ENCODE measurements around the gene KYAT1. TPM values are rescaled to one million over a fixed set of nuclear protein-coding genes. Genes with fewer than 3 reads are reported as not detected.

KYAT1 gene
- total RNA-seq, 1 experiment from 2014 or later = 6.1 TPM

GRCh38 chr9:128895556-128895955 lies 13.8 kb upstream of the KYAT1 start:
- intact Hi-C loops (cut with micrococcal nuclease; ENCODE audit: unreplicated experiment) = no loop called here
- Histone ChIP-seq H3K27me3 (ENCODE audit: control insufficient read depth, insufficient read depth, low read length) (no peaks in the 10 kb centered on the region), H3K36me3 (ENCODE audit: control insufficient read depth, insufficient read depth, low read length) (no peaks in the 10 kb centered on the region), H3K4me1 (ENCODE audit: control insufficient read depth, insufficient read depth, low read length) (peaks cover 8% of the 10 kb centered on the region; the same call in 1 of the 2 replicates), H3K4me3 (ENCODE audit: low read depth in 2 of 2, low read length in 2 of 2) (no peak overlapping the region), H3K9me3 (ENCODE audit: control insufficient read depth, insufficient read depth, low read depth, low read length) (no peaks in the 10 kb centered on the region), H3K27ac (ENCODE audit: low read length) (no peak overlapping the region)
- POLR2A ChIA-PET = interaction anchor here (0.6 kb wide), 1 partner anchor 27 kb away, joined by 6 read pairs; no protein-coding TSS in a partner anchor
- CTCF ChIA-PET = no interaction called here
- no TSS peak for BruUV-seq (replicated peaks)
- ATAC-seq (no peak; the same call in 1 of the 2 replicates), DNase-seq (ENCODE audit: low read depth, low spot score) (no peak)
- TF ChIP-seq SIN3A (IDR thresholded peaks at IDR 0.05; ENCODE audit: borderline replicate concordance, insufficient read depth, low read depth, low read length) (no peak), TCF7L2 (IDR thresholded peaks at IDR 0.05; ENCODE audit: low read depth, low read length) (no peak), REST (IDR thresholded peaks at IDR 0.05; ENCODE audit: insufficient read depth in 1 of 2, low read depth in 2 of 2, low read length in 1 of 2) (no peak), POLR2AphosphoS5 (IDR thresholded peaks at IDR 0.05; ENCODE audit: low read depth, low read length) (no peak)
- in situ Hi-C loops (cut with HindIII; ENCODE audit: low pct_unique_long_range_greater_than_20kb, low sequenced_read_pairs) = no loop called here

GRCh38 chr9:128894764-128895163 lies 13.0 kb upstream of the KYAT1 start:
- no peak overlapping the region for H3K27ac ChIP-seq (ENCODE audit: low read length)
- TF ChIP-seq SIN3A (IDR thresholded peaks at IDR 0.05; ENCODE audit: borderline replicate concordance, insufficient read depth, low read depth, low read length) (no peak), TCF7L2 (IDR thresholded peaks at IDR 0.05; ENCODE audit: low read depth, low read length) (no peak), POLR2AphosphoS5 (IDR thresholded peaks at IDR 0.05; ENCODE audit: low read depth, low read length) (no peak), REST (IDR thresholded peaks at IDR 0.05; ENCODE audit: insufficient read depth in 1 of 2, low read depth in 2 of 2, low read length in 1 of 2) (no peak)
- TF ChIP-seq, protein P1, sequence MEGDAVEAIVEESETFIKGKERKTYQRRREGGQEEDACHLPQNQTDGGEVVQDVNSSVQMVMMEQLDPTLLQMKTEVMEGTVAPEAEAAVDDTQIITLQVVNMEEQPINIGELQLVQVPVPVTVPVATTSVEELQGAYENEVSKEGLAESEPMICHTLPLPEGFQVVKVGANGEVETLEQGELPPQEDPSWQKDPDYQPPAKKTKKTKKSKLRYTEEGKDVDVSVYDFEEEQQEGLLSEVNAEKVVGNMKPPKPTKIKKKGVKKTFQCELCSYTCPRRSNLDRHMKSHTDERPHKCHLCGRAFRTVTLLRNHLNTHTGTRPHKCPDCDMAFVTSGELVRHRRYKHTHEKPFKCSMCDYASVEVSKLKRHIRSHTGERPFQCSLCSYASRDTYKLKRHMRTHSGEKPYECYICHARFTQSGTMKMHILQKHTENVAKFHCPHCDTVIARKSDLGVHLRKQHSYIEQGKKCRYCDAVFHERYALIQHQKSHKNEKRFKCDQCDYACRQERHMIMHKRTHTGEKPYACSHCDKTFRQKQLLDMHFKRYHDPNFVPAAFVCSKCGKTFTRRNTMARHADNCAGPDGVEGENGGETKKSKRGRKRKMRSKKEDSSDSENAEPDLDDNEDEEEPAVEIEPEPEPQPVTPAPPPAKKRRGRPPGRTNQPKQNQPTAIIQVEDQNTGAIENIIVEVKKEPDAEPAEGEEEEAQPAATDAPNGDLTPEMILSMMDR (IDR thresholded peaks at IDR 0.05) = no peak
- peaks cover 8% of the 10 kb centered on the region; the same call in 1 of the 2 replicates for H3K4me1 ChIP-seq (ENCODE audit: control insufficient read depth, insufficient read depth, low read length)
- in situ Hi-C loops (cut with HindIII; ENCODE audit: low pct_unique_long_range_greater_than_20kb, low sequenced_read_pairs) (no loop called here), intact Hi-C loops (cut with micrococcal nuclease; ENCODE audit: unreplicated experiment) (no loop called here)
- DNase-seq (ENCODE audit: low read depth, low spot score) = no peak
- no peaks in the 10 kb centered on the region for H3K27me3 ChIP-seq (ENCODE audit: control insufficient read depth, insufficient read depth, low read length)
- ATAC-seq = no peak
- no TSS peak for BruUV-seq (replicated peaks)
- no peaks in the 10 kb centered on the region for H3K36me3 ChIP-seq (ENCODE audit: control insufficient read depth, insufficient read depth, low read length)
- POLR2A ChIA-PET = no interaction called here
- CTCF ChIA-PET = no interaction called here
- H3K9me3 ChIP-seq (ENCODE audit: control insufficient read depth, insufficient read depth, low read depth, low read length) = no peaks in the 10 kb centered on the region
- H3K4me3 ChIP-seq (ENCODE audit: low read depth in 2 of 2, low read length in 2 of 2) = no peak overlapping the region
